GM23338 (cell line): ENCODE results near the gene MYNN.

Experiments
- CREB1 ChIP-seq: fragments of 250-450 bp; sonication (Bioruptor Pico); IDR thresholded peaks from 2 replicates; pipeline ENCODE4 v1.5.0; 2020; ENCODE audit warnings: low read depth, mild to moderate bottlenecking, moderate library complexity
- EZH2 ChIP-seq: fragments of 200-600 bp; sonication (generic); IDR thresholded peaks from one replicate; pipeline ENCODE4 v1.8.0; 2017; ENCODE audit warnings: antibody characterized with exemption, mild to moderate bottlenecking, low read depth; ENCODE audit not compliant: unreplicated experiment
- EZH2phosphoT487 ChIP-seq: fragments of 200-600 bp; sonication (generic); IDR thresholded peaks from one replicate; pipeline ENCODE4 v1.8.1; 2018; ENCODE audit warnings: antibody characterized with exemption; ENCODE audit not compliant: unreplicated experiment
- POLR2AphosphoS5 ChIP-seq: IDR thresholded peaks from 2 replicates; pipeline ENCODE4 v1.6.1; 2016; ENCODE audit warnings: antibody characterized with exemption, low read depth
- STAT1 ChIP-seq: IDR thresholded peaks from one replicate; pipeline ENCODE4 v1.6.1; 2016; ENCODE audit warnings: antibody characterized with exemption; ENCODE audit not compliant: unreplicated experiment
- TF ChIP-seq, protein P1 (sequence below), 2 experiments: fragments of 200-600 bp in 1 of 2; sonication (generic) in 1 of 2; conservative IDR thresholded peaks; 2 replicates each; pipeline versions ENCODE4 v1.5.1 to v1.6.1; 2016 to 2017; ENCODE audit warnings: antibody characterized with exemption in 2 of 2, low read depth in 2 of 2, mild to moderate bottlenecking in 2 of 2, moderate library complexity in 1 of 2
- TF ChIP-seq, protein P2 (sequence below): IDR thresholded peaks from one replicate; pipeline ENCODE4 v1.6.1; 2018; ENCODE audit warnings: antibody characterized with exemption; ENCODE audit not compliant: unreplicated experiment

DNA sequence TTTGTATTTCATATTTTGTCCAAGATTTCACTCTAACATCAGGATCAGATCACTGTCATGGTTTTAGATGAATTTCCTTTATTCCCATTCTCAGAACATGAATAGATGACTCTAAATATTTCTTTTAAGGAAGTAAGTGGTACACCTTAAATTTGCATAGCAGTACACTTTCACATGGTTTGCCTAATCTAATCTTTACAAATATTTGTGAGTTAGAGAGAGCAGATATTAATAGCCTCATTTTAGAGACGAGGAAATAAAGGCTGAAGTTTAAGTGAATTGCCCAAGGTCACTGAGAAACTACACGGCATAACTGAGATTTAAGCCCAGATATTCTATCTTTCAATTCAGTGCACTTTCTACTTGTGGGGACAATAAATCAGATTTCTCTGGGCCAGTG lies 22.5 kb upstream of the MYNN start:
- TF ChIP-seq EZH2phosphoT487 (no peak), EZH2 (no peak), STAT1 (no peak), POLR2AphosphoS5 (no peak), CREB1 (no peak)
- TF ChIP-seq, protein P1, sequence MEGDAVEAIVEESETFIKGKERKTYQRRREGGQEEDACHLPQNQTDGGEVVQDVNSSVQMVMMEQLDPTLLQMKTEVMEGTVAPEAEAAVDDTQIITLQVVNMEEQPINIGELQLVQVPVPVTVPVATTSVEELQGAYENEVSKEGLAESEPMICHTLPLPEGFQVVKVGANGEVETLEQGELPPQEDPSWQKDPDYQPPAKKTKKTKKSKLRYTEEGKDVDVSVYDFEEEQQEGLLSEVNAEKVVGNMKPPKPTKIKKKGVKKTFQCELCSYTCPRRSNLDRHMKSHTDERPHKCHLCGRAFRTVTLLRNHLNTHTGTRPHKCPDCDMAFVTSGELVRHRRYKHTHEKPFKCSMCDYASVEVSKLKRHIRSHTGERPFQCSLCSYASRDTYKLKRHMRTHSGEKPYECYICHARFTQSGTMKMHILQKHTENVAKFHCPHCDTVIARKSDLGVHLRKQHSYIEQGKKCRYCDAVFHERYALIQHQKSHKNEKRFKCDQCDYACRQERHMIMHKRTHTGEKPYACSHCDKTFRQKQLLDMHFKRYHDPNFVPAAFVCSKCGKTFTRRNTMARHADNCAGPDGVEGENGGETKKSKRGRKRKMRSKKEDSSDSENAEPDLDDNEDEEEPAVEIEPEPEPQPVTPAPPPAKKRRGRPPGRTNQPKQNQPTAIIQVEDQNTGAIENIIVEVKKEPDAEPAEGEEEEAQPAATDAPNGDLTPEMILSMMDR (conservative IDR thresholded peaks at IDR 0.05; ENCODE audit: low read depth in 2 of 2), result no peak
- TF ChIP-seq, protein P2, sequence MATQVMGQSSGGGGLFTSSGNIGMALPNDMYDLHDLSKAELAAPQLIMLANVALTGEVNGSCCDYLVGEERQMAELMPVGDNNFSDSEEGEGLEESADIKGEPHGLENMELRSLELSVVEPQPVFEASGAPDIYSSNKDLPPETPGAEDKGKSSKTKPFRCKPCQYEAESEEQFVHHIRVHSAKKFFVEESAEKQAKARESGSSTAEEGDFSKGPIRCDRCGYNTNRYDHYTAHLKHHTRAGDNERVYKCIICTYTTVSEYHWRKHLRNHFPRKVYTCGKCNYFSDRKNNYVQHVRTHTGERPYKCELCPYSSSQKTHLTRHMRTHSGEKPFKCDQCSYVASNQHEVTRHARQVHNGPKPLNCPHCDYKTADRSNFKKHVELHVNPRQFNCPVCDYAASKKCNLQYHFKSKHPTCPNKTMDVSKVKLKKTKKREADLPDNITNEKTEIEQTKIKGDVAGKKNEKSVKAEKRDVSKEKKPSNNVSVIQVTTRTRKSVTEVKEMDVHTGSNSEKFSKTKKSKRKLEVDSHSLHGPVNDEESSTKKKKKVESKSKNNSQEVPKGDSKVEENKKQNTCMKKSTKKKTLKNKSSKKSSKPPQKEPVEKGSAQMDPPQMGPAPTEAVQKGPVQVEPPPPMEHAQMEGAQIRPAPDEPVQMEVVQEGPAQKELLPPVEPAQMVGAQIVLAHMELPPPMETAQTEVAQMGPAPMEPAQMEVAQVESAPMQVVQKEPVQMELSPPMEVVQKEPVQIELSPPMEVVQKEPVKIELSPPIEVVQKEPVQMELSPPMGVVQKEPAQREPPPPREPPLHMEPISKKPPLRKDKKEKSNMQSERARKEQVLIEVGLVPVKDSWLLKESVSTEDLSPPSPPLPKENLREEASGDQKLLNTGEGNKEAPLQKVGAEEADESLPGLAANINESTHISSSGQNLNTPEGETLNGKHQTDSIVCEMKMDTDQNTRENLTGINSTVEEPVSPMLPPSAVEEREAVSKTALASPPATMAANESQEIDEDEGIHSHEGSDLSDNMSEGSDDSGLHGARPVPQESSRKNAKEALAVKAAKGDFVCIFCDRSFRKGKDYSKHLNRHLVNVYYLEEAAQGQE, result no peak
